HG03095 (cell line): ENCODE measurements around the gene PRKCD.

Experiments used
- ATAC-seq: cut with Tn5 transposase; IDR thresholded peaks from one replicate; pipeline ENCODE4 v1.9.1; 2021; ENCODE audit warnings: moderate library complexity; ENCODE audit not compliant: unreplicated experiment

PRKCD gene

DNA sequence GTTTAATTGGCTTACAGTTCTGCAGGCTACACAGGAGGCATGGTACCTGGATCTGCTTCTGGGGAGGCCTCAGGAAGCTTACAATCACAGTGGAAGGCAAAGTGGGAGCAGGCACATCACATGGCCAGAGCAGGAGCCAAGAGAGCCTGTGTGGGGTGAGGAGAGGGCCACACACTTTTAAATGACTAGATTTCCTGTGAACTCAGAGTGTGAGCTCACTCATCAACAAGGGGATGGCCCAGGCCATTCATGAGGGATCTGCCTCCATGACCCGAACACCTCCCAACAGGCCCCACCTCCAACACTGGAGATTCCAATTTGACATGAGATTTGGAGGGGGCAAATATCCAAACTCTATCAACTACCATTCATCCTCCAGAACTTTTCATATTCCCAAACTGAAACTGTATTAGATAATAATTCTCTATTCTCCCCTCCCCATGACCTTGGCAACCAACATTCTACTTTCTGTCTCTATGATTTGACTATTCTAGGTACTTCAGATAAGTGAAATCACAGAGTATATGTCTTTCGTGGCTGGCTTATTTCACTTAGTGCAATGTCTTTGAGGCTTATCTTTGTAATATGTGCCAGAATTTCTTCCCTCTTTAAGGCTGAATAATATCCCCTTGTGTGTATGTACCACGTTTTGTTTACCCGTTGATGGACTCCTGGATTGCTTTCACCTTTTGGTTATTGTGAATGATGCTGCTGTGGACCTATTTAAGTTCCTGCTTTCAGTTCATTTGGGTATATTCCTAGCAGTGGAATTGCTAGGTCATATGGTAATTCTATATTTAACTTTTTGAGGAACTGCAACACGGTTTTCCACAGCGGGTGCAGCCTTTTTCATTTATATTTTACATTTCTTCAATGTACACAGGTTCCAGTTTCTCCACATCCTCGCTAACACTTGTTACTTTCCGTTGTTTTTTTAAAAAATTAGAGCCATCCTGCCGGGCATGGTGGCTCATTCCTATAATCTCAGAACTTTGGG lies 51.0 kb downstream of the PRKCD start:
- no peak for ATAC-seq

DNA sequence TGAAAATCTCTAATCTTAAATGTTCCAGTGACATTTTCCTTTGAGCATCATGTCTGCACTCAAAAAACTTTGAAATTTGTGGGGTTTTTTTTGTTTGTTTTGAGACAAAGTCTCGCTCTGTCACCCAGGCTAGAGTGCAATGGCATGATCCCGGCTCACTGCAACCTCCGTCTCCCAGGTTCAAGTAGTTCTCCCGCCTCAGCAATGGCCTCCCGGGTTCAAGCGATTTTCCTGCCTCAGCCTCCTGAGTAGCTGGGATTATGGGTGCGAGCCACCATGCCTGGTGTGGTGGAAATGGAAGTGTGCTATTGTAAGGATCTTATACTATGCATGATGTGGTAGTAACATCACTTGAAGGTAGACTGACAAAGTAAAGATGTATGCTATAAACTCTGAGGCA lies 52.3 kb downstream of the PRKCD start:
- no peak for ATAC-seq

DNA sequence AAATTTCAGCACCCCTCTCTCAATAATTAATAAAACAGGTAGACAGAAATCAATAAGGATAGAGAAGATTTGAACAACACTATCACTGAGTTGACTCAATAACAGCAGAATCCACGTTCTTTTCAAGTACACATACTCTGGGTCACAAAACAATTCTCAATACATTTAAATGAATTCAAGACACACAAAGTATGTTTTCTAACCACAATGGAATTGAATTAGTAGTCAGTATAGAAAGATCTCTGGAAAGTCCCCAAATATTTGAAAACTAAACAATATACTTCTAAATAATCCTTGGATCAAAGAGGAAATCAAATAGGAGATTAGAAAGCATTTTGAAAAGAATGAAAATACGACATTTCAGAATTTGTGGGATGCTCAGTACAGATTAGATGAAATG lies 54.8 kb downstream of the PRKCD start:
- no peak for ATAC-seq

DNA sequence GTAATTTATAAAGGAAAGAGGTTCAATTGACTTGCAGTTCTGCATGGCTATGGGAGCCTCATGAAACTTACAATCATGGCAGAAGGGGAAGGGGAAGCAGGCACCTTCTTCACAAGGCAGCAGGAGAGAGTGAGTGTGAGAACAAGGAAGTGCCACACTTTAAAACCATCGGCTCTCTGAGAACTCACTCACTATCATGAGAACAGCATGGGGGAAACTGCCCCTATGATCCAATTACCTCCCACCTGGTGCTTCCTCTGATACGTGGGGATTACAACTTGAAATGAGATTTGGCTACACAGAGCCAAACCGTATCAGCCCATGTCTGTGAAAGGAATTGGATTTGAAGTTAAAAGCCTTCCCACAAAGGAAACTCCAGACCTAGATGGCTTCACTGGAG lies 55.7 kb downstream of the PRKCD start:
- no peak for ATAC-seq

DNA sequence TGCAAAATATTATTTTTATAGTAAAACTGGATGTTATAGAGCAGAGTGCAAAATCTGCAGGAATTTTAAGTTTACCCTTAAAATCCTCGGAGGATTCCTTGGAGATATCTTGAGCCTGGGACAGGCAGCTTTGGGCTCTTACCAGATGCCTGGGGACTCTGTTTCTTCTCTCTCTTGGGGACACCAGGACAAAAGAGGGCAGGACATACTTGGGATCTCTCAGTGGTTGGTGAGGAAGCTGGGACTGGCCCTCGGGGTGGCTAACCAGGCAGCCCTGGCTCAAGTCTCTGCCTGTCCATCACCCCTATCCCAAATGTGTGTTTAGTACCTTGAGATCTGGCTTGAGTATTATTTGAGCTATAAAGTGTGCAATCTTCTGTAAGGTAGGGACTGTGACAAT lies 56.2 kb downstream of the PRKCD start:
- ATAC-seq: no peak

DNA sequence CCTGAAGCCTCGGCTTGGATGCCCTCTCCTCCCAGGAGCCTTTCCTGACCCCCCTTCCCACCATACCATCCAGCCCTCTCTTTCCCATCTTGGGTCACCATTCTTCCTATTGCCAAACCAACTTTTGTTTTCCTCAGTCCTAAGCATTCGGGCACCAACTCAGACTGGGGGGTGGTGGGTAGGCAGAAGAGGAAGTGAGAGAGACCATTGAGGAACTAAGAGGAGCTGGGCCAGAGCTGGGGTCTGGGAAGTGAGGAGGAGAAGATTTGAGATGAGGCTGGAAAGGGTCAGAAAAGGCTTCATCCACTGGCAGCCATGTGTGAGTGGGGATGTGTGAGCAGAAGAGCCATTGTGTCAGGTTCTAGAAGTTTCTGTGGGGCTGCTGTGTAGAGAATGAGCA lies 57.1 kb downstream of the PRKCD start:
- ATAC-seq: no peak

DNA sequence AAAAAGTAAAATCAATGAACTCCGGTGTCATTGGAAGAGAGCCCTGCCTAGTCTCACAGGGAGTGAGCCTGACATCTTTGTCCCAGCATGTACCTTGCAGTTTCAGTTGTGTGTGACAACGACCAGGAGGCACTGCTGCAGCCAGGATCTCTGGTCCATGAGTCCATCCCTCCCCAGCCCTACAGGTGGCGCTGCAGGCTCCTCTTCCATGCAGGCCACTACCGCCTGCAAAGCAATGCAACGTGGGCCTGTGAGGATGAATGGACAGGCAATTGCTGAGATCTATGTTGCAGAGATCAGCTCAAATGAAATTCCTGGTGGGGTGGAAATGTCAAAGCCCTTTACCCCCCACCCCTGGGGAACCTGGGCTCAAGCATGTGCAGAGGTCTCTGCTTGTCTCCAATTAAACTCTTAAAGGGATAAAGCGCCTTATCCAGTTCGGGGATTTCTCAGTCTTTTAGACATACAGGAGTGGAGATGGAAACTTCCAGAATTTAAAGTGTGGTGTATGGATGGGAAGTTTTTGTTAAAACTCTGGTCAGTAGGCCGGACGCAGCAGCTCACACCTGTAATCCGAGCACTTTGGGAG lies 59.0 kb downstream of the PRKCD start:
- ATAC-seq: no peak

DNA sequence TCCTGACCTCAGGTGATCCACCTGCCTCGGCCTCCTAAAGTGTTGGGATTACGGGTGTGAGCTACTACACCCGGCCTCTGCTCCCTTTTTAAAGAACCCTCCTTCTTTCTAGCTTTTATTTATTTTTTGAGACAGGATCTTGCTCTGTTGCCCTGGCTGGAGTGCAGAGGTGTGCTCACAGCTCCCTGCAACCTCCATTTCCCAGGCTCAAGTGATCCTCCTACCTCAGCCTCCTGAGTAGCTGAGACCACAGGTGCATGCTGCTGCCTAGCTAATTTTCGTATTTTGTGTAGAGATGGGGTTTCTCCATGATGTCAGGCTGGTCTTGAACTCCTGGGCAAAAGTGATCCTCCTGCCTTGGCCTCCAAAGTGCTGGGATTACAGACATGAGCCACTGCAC lies 60.3 kb downstream of the PRKCD start:
- ATAC-seq: no peak

DNA sequence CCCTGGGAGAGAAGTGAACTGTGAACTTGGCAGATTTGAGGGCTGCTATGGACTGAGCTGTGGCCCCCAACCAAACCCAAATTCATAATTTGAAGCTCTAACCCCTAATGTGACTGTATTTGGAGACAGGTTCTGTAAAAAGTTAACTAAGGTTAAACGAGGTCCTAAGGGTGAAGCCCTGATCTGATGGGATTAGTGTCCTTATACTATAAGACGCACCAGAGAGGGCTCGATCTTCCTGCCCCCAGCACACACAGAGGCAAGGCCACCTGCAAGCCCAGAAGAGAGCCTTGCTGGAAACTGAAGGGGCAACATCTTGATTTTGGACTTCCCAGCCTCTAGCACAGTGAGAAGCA lies 60.8 kb downstream of the PRKCD start:
- ATAC-seq: no peak

DNA sequence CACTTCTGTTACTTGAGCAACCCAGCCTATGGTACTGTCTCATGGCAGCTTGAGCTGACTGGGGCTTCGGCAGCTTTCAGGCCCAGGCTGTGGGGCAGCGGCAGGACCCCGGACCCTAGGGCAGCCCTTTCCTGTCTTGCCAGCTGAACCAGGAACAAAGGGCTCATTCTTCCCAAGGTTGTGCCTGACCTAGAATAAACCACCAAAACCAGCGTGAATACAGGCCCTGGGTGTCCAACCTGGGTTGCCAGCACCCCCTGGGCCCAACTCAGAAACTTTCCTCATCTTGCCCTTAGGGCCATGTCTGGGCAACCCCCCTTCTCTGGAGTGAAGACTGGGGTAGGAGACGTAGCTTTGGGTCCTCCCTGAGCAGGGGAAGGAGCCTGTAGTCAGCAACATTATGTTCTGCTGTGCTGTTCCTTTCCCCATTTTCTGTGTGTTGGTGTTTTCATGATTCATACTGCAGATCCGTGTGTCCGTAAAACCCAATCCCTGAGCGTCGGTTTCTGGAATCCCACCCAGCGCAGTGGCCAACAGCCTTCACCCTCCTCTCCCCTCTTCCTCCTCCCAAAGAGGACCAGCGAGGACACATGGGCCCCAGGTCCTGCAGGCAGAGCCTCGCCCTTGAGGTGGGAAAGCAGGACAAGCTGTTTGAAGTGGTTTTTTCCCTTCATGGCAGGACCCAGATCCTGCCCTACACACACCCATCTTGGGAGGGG lies 61.3 kb downstream of the PRKCD start:
- ATAC-seq: no peak

DNA sequence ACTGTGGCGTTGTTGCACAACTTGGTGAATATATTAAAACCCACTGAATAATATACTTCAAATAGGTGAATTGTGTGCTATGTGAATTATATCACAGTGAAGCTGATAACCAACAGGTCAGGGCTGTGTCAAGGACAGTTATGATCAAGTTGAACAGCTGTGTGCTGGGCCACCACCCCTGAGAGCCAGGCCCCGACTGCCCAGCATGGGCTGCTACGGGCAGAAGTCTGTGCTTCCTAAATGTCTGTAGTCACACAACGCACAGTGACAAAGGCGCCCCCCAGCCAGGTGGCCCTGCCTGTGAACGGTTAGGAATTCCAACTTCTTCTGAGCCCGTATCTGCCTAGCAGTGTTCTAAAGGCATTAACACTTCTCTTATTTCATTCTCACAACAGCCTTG lies 62.0 kb downstream of the PRKCD start:
- ATAC-seq: no peak

DNA sequence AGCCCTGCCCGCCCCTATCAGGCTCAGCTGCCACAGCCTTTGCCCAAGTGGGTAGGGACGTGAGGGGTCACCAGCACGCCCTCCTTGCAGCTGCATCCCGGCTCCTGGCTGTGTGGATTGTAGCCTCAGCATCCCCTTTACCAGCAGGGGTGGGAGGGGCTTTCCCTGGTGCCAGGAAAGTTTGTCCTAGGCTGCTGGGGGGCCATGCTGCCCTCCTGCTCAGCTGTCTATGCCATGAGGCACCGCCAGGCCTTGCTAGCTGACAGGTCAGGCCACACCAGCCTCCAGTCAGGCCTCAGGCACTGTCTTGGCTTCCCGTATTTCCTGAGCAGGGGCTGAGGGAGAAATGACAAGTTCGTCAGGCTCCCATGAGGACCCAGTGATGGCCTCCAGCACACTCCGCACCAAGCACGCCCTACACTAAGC lies 62.5 kb downstream of the PRKCD start:
- ATAC-seq: no peak

DNA sequence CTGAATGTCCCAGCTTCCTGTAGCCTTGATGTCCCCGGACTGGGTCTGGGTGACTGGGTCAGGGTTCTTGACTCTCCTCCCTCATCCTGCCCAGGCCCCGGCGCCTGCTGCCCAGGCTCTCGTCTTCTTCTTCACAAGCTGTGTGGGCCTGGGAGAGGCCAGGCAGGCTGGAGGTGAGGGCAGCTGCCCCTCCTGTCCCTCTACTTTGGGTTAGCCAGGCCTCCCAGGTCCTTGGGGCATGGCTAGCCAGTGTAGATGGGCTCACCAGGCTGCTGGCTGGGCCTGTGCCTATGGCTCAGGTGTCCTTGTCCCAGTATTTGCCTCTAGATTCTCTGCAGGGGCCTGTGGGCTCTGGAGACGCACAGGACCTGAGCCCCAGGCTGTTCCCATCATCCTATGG lies 63.0 kb downstream of the PRKCD start:
- no peak for ATAC-seq

DNA sequence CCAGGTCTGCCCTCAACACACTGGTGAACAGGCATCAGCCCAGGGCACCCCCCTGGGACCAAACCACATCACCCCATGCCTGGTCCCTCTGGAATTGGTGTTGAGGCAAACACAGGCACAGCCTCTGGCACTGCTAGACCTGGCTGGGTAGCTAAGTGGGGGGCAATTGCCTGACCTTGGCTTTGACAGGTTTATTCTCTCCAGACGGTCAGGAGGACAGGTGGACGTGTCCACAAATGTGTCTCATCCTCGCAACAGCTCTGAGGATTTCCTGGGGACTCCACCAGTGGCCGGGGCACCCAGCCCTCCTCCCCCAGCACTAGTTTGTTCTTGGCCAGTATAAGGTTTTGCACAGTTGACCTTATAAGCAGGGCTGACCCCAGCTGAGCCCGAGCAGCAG lies 63.5 kb downstream of the PRKCD start:
- ATAC-seq: no peak

DNA sequence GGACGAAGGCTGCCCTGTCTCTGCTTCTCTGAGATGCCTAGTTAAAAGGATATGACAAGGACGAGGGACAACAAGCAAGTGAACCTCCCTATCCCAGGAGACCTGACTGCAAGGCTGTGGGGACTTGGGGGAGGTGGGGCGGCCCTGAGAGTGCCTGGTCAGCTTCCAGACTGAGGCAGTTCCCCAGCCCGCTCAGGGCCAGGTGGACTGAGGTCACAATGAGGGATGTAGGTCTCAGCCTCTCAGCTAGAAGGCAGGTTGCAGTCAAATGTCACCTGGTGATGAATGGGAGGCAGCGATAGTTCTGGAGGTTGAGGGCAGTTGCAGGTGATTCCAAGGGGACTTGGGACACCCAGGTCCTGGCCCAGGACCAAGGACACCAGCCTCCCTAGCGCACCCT lies 64.2 kb downstream of the PRKCD start:
- ATAC-seq: no peak

DNA sequence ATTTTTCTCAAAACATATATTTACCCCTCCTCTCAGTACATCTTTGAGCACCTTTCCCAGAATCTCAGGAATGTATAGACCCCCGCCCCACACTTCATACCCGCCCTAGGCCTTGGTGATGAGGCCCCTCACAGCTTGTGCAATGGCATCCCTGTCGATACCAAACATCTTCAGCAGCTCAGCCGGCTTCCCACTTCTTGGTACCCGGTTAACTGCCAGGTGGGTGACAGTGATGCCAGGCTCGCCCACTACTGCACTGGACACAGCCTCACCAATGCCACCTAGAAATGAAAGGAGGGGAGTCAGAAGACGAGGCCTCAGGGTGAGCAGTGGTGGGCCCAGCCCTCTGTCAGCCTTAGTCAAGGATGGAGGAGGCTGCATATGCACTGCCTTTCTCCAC lies 64.6 kb downstream of the PRKCD start:
- ATAC-seq: no peak

DNA sequence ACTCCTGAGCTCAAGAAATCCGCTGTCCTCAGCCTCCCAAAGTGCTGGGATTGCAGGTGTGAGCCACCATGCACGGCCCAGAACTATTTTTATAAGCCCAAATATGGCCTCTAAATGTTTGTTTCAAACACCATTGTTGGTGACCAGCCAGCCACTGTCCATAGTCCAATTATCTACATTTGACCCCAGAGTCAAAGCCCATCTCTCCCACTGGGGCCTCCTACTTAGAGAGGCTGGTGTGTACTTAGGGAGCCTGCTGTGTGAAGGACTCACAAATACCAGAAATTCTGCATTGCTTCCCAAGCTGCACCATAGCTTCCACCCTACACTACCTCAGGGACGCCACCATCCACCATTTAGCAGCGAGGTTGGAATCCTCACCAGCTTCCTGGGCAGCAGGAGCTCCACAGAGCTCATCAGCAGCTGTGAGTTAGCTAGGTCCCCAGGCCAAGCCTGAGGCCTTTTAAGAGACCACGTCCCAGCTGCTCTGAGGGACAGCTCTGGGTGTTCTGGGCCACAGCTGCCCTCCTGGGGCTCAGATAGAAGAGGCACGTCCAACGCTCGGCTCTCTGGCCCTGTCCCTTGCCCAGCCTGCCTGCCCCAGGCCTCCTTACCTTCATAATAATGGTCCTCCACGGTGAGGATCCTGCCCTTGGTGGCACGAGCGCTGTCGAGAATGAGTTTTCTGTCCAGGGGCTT lies 65.3 kb downstream of the PRKCD start:
- no peak for ATAC-seq

DNA sequence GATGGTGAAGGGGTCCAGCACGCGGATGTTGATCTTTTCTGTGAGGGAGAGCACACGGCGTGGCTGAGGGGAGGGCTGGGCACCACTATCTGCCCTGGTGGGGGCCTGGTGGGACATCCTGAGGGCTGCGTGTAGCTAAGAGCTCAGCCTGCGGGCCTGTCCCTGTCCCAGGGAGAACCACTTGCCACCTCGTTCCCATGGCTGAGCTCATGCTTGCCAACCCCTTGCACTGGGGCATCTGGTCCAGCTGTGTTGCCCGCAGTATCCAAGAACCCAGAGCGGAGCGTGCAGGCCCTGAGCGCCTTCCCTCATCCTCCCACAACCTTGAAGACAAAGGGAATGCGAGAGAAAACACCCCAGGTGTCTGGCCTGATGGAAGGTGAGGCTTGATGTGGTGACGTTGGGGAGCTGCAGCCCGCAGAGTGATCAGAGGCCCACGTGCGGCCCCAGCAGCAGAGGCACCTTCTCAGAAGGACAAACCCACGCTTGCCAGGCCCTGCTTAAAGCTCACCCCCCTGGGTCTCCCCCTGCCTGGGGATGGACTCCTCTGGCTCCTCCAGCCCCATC lies 65.9 kb downstream of the PRKCD start:
- no peak for ATAC-seq

DNA sequence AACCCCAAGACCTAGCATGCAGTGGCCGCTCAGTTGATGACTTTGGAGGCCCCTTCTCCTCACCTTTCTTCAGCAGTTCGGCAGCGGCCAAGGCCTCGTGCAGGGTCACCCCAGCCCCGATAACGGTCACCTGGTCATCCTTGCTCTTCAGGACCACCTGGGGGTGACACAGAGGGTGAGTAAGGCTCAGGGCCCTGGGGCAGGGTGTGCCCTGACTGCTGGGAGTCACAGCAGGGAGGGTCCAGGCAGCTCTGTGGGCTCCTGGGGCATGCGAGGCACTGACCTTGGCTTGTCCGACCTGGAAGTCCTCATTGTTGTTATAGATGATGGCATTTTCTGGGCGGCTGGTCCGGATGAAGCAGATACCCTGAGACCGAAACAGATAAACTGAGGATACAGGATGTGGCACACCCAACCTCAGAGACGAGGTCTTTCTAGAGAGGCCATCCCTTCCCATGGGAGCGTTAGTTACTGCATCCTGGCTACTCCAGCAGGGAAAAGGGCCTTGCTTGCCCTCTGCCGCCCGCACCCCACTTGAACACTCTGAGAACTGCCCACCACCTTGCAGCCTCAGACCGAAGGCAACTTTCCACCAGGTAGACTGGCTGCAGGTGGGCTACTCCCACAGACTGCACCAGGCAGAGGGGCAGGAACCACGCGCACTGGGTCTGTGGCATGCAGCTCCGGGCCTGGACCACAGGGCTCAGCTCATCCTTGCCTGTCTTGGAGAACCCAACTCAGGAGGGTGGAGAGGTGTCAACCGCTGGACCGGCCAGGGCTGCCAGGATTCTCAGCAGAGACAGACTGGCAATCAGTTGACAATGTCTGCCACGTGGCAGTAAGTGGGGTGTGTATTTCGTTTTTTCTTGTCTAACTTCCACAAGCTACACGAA lies 67.2 kb downstream of the PRKCD start:
- no peak for ATAC-seq

DNA sequence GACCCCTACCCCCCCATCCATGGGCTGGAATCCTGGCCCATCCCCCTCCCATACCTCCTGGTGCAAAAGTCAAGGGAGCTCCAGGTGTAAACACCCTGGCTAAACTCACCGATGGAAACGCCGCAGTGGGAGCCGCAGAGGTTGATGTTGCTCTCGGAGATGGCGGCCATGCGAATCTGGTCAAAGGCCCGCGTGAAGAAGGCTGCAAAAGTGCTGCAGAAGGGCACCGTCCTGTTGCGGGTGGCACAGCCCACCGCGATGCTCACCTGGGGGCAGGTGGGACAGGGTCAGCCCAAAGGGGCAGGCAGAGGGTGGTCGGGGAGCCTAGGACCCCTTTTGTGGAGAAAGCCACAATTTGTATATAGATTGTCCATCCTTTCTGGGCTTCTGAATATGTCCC lies 68.2 kb downstream of the PRKCD start:
- no peak for ATAC-seq
